ENCODE results near the gene SORCS2. TPM values are rescaled to one million over a fixed set of nuclear protein-coding genes. Genes with fewer than 3 reads are reported as not detected.

The SORCS2 gene
- polyA plus RNA-seq, 1 donor (not counting 4 experiments of a cell fraction or from before 2014, with no cell fraction given): 0.09 TPM

GRCh38 chr4:7647600-7648543 lies 455.5 kb downstream of the SORCS2 start:
- no peaks in the 10 kb centered on the region for H3K27me3 ChIP-seq (ENCODE audit: control insufficient read depth, extremely low read depth, insufficient read depth, low read length)
- no peak overlapping the region for H3K4me3 ChIP-seq (ENCODE audit: control insufficient read depth in 2 of 3, extremely low read depth in 1 of 3, insufficient read depth in 2 of 3, low read depth in 1 of 3, low read length in 3 of 3)
- dilution Hi-C loops (cut with MboI; ENCODE audit: extremely low pct_ligation_motif_present, low sequenced_read_pairs): no loop called here
- H3K4me2 ChIP-seq (ENCODE audit: control insufficient read depth, extremely low read depth, insufficient read depth, low read depth, low read length): no peak overlapping the region
- H3K36me3 ChIP-seq (ENCODE audit: control insufficient read depth in 2 of 2, extremely low read depth in 1 of 2, insufficient read depth in 2 of 2, low read length in 2 of 2): no peaks in the 10 kb centered on the region
- H2AFZ ChIP-seq (ENCODE audit: control insufficient read depth, low read length): no peak overlapping the region
- no peaks in the 10 kb centered on the region for H3K79me2 ChIP-seq (ENCODE audit: control insufficient read depth, insufficient read depth, low read length)
- H3K4me1 ChIP-seq (ENCODE audit: control insufficient read depth, extremely low read depth, insufficient read depth, low read length): peaks cover 32% of the 10 kb centered on the region
- H3K27ac ChIP-seq (ENCODE audit: control insufficient read depth, insufficient read depth, low read length): no peak overlapping the region
- H4K20me1 ChIP-seq (ENCODE audit: control insufficient read depth, extremely low read depth, insufficient read depth, low read length): no peaks in the 10 kb centered on the region
- FAIRE-seq (no peak), DNase-seq (ENCODE audit: low read depth, low spot score) (no peak)
- TF ChIP-seq EZH2 (IDR thresholded peaks at IDR 0.05; ENCODE audit: low read length): no peak
- TF ChIP-seq, protein P1, sequence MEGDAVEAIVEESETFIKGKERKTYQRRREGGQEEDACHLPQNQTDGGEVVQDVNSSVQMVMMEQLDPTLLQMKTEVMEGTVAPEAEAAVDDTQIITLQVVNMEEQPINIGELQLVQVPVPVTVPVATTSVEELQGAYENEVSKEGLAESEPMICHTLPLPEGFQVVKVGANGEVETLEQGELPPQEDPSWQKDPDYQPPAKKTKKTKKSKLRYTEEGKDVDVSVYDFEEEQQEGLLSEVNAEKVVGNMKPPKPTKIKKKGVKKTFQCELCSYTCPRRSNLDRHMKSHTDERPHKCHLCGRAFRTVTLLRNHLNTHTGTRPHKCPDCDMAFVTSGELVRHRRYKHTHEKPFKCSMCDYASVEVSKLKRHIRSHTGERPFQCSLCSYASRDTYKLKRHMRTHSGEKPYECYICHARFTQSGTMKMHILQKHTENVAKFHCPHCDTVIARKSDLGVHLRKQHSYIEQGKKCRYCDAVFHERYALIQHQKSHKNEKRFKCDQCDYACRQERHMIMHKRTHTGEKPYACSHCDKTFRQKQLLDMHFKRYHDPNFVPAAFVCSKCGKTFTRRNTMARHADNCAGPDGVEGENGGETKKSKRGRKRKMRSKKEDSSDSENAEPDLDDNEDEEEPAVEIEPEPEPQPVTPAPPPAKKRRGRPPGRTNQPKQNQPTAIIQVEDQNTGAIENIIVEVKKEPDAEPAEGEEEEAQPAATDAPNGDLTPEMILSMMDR (optimal IDR thresholded peaks at IDR 0.05 in 1 of 3, IDR thresholded peaks at IDR 0.05 in 1 of 3, conservative IDR thresholded peaks at IDR 0.05 in 1 of 3; ENCODE audit: extremely low read depth in 1 of 3, insufficient read depth in 2 of 3, low read length in 3 of 3): no peak
- H3K9ac ChIP-seq (ENCODE audit: control insufficient read depth, extremely low read depth, insufficient read depth, low read length): no peak overlapping the region
- no peaks in the 10 kb centered on the region for H3K9me3 ChIP-seq (ENCODE audit: control insufficient read depth, low read depth, low read length)
- H3K9me1 ChIP-seq (ENCODE audit: control insufficient read depth, extremely low read depth, insufficient read depth, low read length): no peaks in the 10 kb centered on the region

DNA sequence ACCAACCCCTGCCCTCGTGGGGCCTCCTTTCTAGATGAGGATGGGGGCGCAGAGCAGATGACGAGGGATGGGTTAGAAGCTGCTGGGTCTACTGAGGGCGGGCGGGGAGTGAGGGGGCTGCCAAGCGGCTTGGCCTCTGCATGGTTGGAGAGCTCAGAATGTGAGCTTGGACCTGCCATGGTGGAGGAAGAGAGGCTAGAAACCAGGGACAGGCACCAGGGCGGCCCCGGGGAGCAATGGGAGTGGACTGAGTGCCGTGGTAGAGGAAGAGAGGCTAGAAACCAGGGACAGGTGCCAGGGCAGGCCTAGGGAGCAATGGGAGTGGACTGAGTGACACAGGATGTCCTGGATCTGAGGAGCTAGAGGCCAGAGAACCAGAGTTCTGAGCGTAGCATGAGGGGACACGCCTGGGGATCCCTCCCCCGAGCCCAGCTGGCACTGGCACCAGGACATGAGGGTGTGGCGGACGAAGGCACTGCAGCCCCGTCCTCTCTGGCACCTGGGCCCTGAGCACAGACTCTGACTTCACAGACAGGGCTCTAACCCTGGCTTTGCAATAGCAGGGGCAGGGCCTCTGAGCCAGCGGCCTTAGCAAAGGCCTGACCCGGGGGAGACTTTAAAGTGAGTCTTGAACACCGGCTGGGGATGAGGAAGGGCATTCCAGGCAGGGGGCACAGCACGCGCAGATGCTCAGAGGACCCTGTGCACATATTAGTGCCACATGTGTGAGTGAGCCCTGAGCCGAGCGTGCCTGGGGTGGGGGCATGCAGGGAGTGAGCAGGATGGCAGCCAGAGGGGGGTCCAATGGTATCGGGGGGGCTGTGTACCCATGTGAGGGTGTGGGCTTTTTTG lies 456.4 kb downstream of the SORCS2 start:
- H3K4me3 ChIP-seq (ENCODE audit: control insufficient read depth in 2 of 3, extremely low read depth in 1 of 3, insufficient read depth in 2 of 3, low read depth in 1 of 3, low read length in 3 of 3): no peak overlapping the region
- no peaks in the 10 kb centered on the region for H4K20me1 ChIP-seq (ENCODE audit: control insufficient read depth, extremely low read depth, insufficient read depth, low read length)
- H3K27ac ChIP-seq (ENCODE audit: control insufficient read depth, insufficient read depth, low read length): no peak overlapping the region
- DNase-seq (ENCODE audit: low read depth, low spot score) (no peak), FAIRE-seq (no peak)
- H3K9me3 ChIP-seq (ENCODE audit: control insufficient read depth, low read depth, low read length): no peaks in the 10 kb centered on the region
- H3K27me3 ChIP-seq (ENCODE audit: control insufficient read depth, extremely low read depth, insufficient read depth, low read length): no peaks in the 10 kb centered on the region
- no peaks in the 10 kb centered on the region for H3K79me2 ChIP-seq (ENCODE audit: control insufficient read depth, insufficient read depth, low read length)
- H3K4me1 ChIP-seq (ENCODE audit: control insufficient read depth, extremely low read depth, insufficient read depth, low read length): peaks cover 32% of the 10 kb centered on the region
- H3K36me3 ChIP-seq (ENCODE audit: control insufficient read depth in 2 of 2, extremely low read depth in 1 of 2, insufficient read depth in 2 of 2, low read length in 2 of 2): no peaks in the 10 kb centered on the region
- dilution Hi-C loops (cut with MboI; ENCODE audit: extremely low pct_ligation_motif_present, low sequenced_read_pairs): no loop called here
- no peak for TF ChIP-seq EZH2 (IDR thresholded peaks at IDR 0.05; ENCODE audit: low read length)
- TF ChIP-seq, protein P1 (optimal IDR thresholded peaks at IDR 0.05 in 1 of 3, IDR thresholded peaks at IDR 0.05 in 1 of 3, conservative IDR thresholded peaks at IDR 0.05 in 1 of 3; ENCODE audit: extremely low read depth in 1 of 3, insufficient read depth in 2 of 3, low read length in 3 of 3): no peak
- H2AFZ ChIP-seq (ENCODE audit: control insufficient read depth, low read length): no peak overlapping the region
- no peaks in the 10 kb centered on the region for H3K9me1 ChIP-seq (ENCODE audit: control insufficient read depth, extremely low read depth, insufficient read depth, low read length)
- no peak overlapping the region for H3K4me2 ChIP-seq (ENCODE audit: control insufficient read depth, extremely low read depth, insufficient read depth, low read depth, low read length)
- H3K9ac ChIP-seq (ENCODE audit: control insufficient read depth, extremely low read depth, insufficient read depth, low read length): no peak overlapping the region

Measured in keratinocyte (primary cell).